ENCODE results near the gene MYL6B. TPM values are rescaled to one million over a fixed set of nuclear protein-coding genes. Genes with fewer than 3 reads are reported as not detected.
A peak's percentile ranks its signal among the peaks of the same experiment; 100 is the strongest.

MYL6B gene
- total RNA-seq, 4 donors from 2014 or later = 33.4 to 115 (median 48.1) TPM

DNA sequence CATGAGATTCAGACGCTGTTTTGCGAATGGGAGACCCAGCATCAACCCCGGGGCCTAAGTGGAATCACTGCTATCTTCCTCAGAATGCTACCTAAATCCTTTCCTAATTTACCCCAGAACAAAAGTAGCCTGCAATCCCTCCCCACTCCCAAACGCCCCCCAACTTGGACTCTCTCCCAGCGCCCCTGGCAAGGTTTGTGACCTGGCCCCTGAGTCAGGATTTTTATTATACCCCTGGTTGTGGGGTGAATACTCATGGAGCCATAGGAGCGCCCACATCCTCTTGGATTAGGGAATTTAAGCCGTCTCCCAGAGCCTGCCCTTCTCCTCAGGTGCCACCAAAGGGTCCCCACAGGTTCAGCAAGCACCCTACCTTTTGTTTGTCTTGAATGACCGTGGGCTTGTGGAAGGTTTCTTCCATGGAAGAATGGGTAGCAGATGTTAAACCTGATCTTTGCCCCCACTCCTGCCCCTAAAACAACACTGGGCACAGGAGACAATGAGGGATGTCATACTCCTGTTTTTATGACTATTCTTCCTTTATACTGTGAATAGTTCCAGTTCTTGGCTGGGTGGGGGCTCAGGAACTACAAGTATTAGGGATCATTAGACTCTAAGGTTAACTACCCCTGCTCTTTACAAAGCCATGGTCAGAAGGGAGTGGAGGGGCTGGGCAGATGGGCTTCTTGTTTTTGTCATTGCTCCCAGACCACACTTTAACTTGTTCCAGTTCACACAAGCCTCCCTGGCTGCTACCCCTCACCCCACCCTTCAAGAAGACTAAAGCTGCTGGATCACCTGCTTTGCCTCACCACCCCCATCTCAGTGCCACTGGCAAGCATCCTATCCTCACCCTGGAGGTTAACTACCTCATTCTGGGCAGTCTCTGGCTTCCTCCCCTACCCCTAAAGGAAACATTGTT is 630 bp downstream of the MYL6B start:
- Histone ChIP-seq H3K4me1 (peaks cover 19 to 32% of the 10 kb centered on the region in 2 donors), H3K4me3 (replicated peaks in 1 of 3) (peak overlapping the region in 2 of 3 donors; percentile 49 to 73), H3K27ac (peak overlapping the region; percentile 89 to 96 (median 92)), H3K36me3 (no peaks in the 10 kb centered on the region), H3K27me3 (no peaks in the 10 kb centered on the region), H3K9me3 (no peaks in the 10 kb centered on the region)
- WGBS, 2 donors = 5 to 12% methylated on average over 5 to 8 of the region's 8 CpGs
- TF ChIP-seq POLR2A (IDR thresholded peaks at IDR 0.05) = no peak
- TF ChIP-seq, protein P1, sequence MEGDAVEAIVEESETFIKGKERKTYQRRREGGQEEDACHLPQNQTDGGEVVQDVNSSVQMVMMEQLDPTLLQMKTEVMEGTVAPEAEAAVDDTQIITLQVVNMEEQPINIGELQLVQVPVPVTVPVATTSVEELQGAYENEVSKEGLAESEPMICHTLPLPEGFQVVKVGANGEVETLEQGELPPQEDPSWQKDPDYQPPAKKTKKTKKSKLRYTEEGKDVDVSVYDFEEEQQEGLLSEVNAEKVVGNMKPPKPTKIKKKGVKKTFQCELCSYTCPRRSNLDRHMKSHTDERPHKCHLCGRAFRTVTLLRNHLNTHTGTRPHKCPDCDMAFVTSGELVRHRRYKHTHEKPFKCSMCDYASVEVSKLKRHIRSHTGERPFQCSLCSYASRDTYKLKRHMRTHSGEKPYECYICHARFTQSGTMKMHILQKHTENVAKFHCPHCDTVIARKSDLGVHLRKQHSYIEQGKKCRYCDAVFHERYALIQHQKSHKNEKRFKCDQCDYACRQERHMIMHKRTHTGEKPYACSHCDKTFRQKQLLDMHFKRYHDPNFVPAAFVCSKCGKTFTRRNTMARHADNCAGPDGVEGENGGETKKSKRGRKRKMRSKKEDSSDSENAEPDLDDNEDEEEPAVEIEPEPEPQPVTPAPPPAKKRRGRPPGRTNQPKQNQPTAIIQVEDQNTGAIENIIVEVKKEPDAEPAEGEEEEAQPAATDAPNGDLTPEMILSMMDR (IDR thresholded peaks at IDR 0.05) = no peak
- no peak for DNase-seq
- intact Hi-C loops (cut with DNase I) = no loop called here

DNA sequence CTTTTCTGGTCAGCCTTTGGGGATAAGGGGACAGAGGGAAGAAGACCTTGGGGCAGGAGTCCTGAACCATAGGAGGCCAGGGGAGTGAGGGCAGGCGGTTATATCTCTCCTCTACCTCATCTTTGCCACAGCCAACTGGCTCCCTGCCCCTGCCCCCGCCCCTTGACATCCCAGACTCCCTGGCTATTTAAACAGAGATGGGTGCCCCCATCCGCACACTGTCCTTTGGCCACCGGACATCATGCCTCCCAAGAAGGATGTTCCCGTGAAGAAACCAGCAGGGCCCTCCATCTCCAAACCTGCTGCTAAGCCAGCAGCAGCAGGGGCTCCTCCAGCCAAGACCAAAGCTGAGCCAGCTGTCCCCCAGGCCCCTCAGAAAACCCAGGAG is 1.3 kb downstream of the MYL6B start:
- H3K27me3 ChIP-seq = no peaks in the 10 kb centered on the region
- H3K4me3 ChIP-seq (replicated peaks in 1 of 3) = no peak overlapping the region
- H3K4me1 ChIP-seq = peaks cover 19 to 32% of the 10 kb centered on the region in 2 donors
- intact Hi-C loops (cut with DNase I) = no loop called here
- no peaks in the 10 kb centered on the region for H3K9me3 ChIP-seq
- no peak overlapping the region for H3K27ac ChIP-seq
- no peak for TF ChIP-seq POLR2A (IDR thresholded peaks at IDR 0.05)
- TF ChIP-seq, protein P1 (IDR thresholded peaks at IDR 0.05) = no peak
- no peaks in the 10 kb centered on the region for H3K36me3 ChIP-seq
- 67 to 88% methylated on average over 3 to 5 of the region's 5 CpGs for WGBS, 2 donors
- DNase-seq = no peak

DNA sequence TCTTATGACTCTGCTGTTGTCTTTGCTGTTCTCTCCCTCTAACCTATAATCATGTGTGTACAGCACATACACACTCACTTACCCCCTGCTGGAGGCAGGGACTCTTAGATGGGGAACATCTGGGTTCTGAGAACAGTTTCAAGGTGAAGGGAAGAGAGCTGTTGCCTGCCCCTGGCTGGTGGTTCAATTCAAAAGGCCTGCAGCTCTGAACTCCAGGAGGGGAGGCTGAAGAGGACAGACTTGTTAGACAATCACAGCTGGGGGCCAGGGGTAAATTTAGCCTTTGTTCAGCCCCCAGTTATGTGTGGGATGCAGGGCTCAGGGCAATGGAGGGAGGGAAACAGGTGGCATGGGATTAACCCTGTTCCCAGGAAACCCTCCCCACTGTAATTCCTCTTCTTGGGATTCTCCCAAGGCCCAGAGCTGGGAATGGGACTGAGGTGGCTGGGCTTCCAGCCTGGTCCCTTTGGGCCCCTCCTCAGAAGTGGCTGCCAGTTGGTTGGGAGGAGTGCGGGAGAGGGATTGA is 1.9 kb downstream of the MYL6B start:
- Histone ChIP-seq H3K27ac (no peak overlapping the region), H3K27me3 (no peaks in the 10 kb centered on the region), H3K4me1 (peaks cover 20 to 32% of the 10 kb centered on the region in 2 donors), H3K4me3 (replicated peaks in 1 of 3) (no peak overlapping the region), H3K36me3 (no peaks in the 10 kb centered on the region), H3K9me3 (no peaks in the 10 kb centered on the region)
- no peak for DNase-seq
- intact Hi-C loops (cut with DNase I) = no loop called here
- 86 to 100% methylated on average over 1 of the region's 1 CpG for WGBS, 2 donors
- TF ChIP-seq, protein P1 (IDR thresholded peaks at IDR 0.05) = no peak
- TF ChIP-seq POLR2A (IDR thresholded peaks at IDR 0.05) = no peak

DNA sequence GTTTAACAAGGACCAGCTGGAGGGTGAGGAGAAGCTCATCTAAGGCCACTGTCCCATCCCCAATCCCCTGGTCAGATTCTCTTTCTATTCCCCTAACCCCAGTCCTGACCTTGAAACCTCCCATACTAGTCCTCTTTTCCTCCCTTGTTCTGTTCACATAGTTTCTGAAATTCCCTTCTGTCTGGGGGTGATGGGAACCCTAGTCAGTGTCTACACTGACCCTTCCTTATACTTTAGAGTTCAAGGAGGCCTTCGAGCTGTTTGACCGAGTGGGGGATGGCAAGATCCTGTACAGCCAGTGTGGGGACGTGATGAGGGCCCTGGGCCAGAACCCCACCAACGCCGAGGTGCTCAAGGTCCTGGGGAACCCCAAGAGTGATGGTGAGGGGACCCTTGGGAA is 2.4 kb downstream of the MYL6B start:
- Histone ChIP-seq H3K27ac (no peak overlapping the region), H3K36me3 (peaks cover 3 to 4% of the 10 kb centered on the region in 2 donors), H3K27me3 (no peaks in the 10 kb centered on the region), H3K9me3 (no peaks in the 10 kb centered on the region), H3K4me1 (peaks cover 25 to 37% of the 10 kb centered on the region in 2 donors), H3K4me3 (replicated peaks in 1 of 3) (no peak overlapping the region)
- no peak for DNase-seq
- intact Hi-C loops (cut with DNase I) = no loop called here
- no peak for TF ChIP-seq POLR2A (IDR thresholded peaks at IDR 0.05)
- TF ChIP-seq, protein P1 (IDR thresholded peaks at IDR 0.05) = no peak
- 91 to 92% methylated on average over 5 of the region's 5 CpGs for WGBS, 2 donors

Data from thyroid gland (tissue), 4 donors.